CD4-positive, alpha-beta T cell treated with Interleukin-15 for 4 hours (primary cell): Measurements from ENCODE around the gene TEAD1.

ENCODE experiments used
- DNase-seq: peaks from one replicate; pipeline ENCODE4 v3.0.0-alpha.2; 2020; ENCODE audit warnings: low spot score

TEAD1 gene

GRCh38 chr11:12811861-12812260 is 137.6 kb downstream of the TEAD1 start:
- DNase-seq: no peak

GRCh38 chr11:12812849-12813248 is 138.6 kb downstream of the TEAD1 start:
- DNase-seq: no peak

- no peak for DNase-seq
Observed at GRCh38 chr11:12813371-12814225, 139.4 kb downstream of the TEAD1 start.

- DNase-seq: no peak
Observed at GRCh38 chr11:12815129-12815480, 140.9 kb downstream of the TEAD1 start.

- DNase-seq: no peak
Observed at GRCh38 chr11:12815931-12816494, 141.8 kb downstream of the TEAD1 start.

- no peak for DNase-seq
Observed at GRCh38 chr11:12817681-12818332, 143.6 kb downstream of the TEAD1 start.

- DNase-seq: no peak
Observed at GRCh38 chr11:12818333-12819015, 144.3 kb downstream of the TEAD1 start.

GRCh38 chr11:12822392-12823022 is 148.3 kb downstream of the TEAD1 start:
- DNase-seq: no peak

- no peak for DNase-seq
Observed at GRCh38 chr11:12824281-12825041, 150.2 kb downstream of the TEAD1 start.

GRCh38 chr11:12826441-12826840 is 152.2 kb downstream of the TEAD1 start:
- no peak for DNase-seq

- DNase-seq: no peak
Observed at GRCh38 chr11:12827369-12827768, 153.1 kb downstream of the TEAD1 start.

- no peak for DNase-seq
Observed at GRCh38 chr11:12827929-12828812, 153.9 kb downstream of the TEAD1 start.

- DNase-seq: no peak
Observed at GRCh38 chr11:12829131-12829530, 154.9 kb downstream of the TEAD1 start.

- no peak for DNase-seq
Observed at GRCh38 chr11:12829540-12830314, 155.5 kb downstream of the TEAD1 start.

GRCh38 chr11:12831471-12832202 is 157.4 kb downstream of the TEAD1 start:
- DNase-seq: no peak

GRCh38 chr11:12832480-12833224 is 158.4 kb downstream of the TEAD1 start:
- no peak for DNase-seq

- no peak for DNase-seq
Observed at GRCh38 chr11:12834166-12834565, 159.9 kb downstream of the TEAD1 start.

- DNase-seq: no peak
Observed at GRCh38 chr11:12834630-12835029, 160.4 kb downstream of the TEAD1 start.
